Measurements from ENCODE around the gene SOD1.

The SOD1 gene

GRCh38 chr21:31659536-31660258, at the start of gene SOD1 (continued):
- TF ChIP-seq ZNF398 (tag by site-specific recombination; IDR thresholded peaks at IDR 0.05), result no peak
- TF ChIP-seq ZNF654 (tag by site-specific recombination; IDR thresholded peaks at IDR 0.05; ENCODE audit: low read depth), result no peak
- TF ChIP-seq ZNF596 (tag by site-specific recombination; IDR thresholded peaks at IDR 0.05), result 0 out of 2 replicates have a peak, but pooled peaks have one; percentile 26
- TF ChIP-seq ZNF404 (tag by site-specific recombination; IDR thresholded peaks at IDR 0.05), result no peak
- TF ChIP-seq ZNF423 (tag by site-specific recombination; IDR thresholded peaks at IDR 0.05), result peak; percentile 37; the same call in 1 of the 2 replicates
- peak; percentile 89 for TF ChIP-seq GLIS1 (tag by site-specific recombination; IDR thresholded peaks at IDR 0.05)
- peak; percentile 61; the same call in 1 of the 2 replicates for TF ChIP-seq ZNF610 (tag by site-specific recombination; IDR thresholded peaks at IDR 0.05; ENCODE audit: borderline replicate concordance)
- TF ChIP-seq SP7 (tag by site-specific recombination; IDR thresholded peaks at IDR 0.05), result peak; percentile 87
- TF ChIP-seq GFI1B (tag by site-specific recombination; IDR thresholded peaks at IDR 0.05), result no peak
- no peak for TF ChIP-seq ZNF266 (tag by site-specific recombination; IDR thresholded peaks at IDR 0.05; ENCODE audit: low read depth)
- TF ChIP-seq ZBTB10 (tag by site-specific recombination; IDR thresholded peaks at IDR 0.05), result peak; percentile 87
- peak; percentile 43; the same call in 1 of the 2 replicates for TF ChIP-seq ZNF639 (tag by site-specific recombination; IDR thresholded peaks at IDR 0.05)
- peak; percentile 8; the same call in 1 of the 2 replicates for TF ChIP-seq PRDM10 (tag by site-specific recombination; IDR thresholded peaks at IDR 0.05)
- TF ChIP-seq KLF17 (tag by site-specific recombination; IDR thresholded peaks at IDR 0.05), result peak; percentile 95
- 0 out of 2 replicates have a peak, but pooled peaks have one; percentile 17 for TF ChIP-seq ZNF677 (tag by site-specific recombination; IDR thresholded peaks at IDR 0.05)
- TF ChIP-seq ZFP69B (tag by site-specific recombination; IDR thresholded peaks at IDR 0.05), result peak; percentile 29; the same call in 1 of the 2 replicates
- TF ChIP-seq ZNF776 (tag by site-specific recombination; IDR thresholded peaks at IDR 0.05; ENCODE audit: borderline replicate concordance), result no peak
- no peak for TF ChIP-seq ZNF544 (tag by site-specific recombination; IDR thresholded peaks at IDR 0.05)
- TF ChIP-seq ZBTB8A (tag by site-specific recombination; IDR thresholded peaks at IDR 0.05), result peak; percentile 95
- no peak for TF ChIP-seq ZBTB49 (tag by site-specific recombination; IDR thresholded peaks at IDR 0.05; ENCODE audit: low read depth)
- TF ChIP-seq ZSCAN4 (tag by site-specific recombination; IDR thresholded peaks at IDR 0.05), result peak; percentile 39; the same call in 1 of the 2 replicates
- peak; percentile 60; the same call in 1 of the 2 replicates for TF ChIP-seq REPIN1 (tag by site-specific recombination; IDR thresholded peaks at IDR 0.05; ENCODE audit: low read depth)
- TF ChIP-seq HOXD13 (CRISPR knock-in tag; IDR thresholded peaks at IDR 0.05; ENCODE audit: borderline replicate concordance), result peak; percentile 68; the same call in 1 of the 2 replicates
- TF ChIP-seq ZNF2 (tag by site-specific recombination; IDR thresholded peaks at IDR 0.05), result peak; percentile 21; the same call in 1 of the 2 replicates

Data from HEK293 (cell line).